ENCODE data around the gene SLC2A2. TPM values are rescaled to one million over a fixed set of nuclear protein-coding genes. Genes with fewer than 3 reads are reported as not detected.
"Not testable (repeated sequence)": the region's sequence is repeated elsewhere in the genome, so short reads cannot be mapped to it uniquely, and the experiment has no call there.

The SLC2A2 gene
- total RNA-seq, 1 donor from 2014 or later, result not detected

GRCh38 chr3:170997961-170998913, 28.3 kb downstream of the SLC2A2 start:
- no peak for ATAC-seq
- no peak for DNase-seq (ENCODE audit: missing footprints)
- intact Hi-C loops (cut with DNase I), result no loop called here

DNA sequence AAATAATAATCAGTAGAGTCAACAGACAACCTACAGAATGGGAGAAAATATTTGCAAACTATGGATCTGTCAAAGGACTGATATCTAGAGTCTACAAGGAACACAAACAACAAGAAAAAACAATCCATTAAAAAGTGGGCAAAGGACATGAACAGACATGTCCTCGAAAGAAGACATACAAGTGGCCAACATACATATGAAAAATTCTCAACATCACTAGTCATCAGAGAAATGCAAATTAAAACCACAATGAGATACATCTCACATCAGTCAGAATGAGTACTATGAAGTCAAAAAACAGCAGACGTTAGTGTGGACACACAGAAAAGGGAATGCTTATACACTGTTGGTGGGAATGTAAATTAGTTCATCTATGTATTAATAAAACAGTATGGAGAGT, 33.7 kb downstream of the SLC2A2 start:
- intact Hi-C loops (cut with DNase I), result no loop called here
- DNase-seq (ENCODE audit: missing footprints), result no peak
- ATAC-seq, result no peak

DNA sequence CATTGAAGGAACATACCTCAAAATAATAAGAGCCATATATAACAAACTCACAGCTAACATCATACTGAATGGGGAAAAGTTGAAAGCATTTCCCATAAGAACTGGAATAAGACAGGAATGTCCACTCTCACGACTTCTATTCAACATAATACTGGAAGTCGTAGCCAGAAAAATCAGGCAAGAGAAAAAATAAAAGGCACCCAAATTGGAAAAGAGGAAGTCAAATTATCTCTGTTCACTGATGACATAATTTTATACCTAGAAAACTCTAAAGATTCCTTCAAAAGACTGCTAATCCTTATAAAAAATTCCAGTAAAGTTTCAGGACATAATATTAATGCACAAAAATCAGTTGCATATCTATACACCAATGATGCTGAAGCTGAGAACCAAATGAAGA, 34.9 kb downstream of the SLC2A2 start:
- ATAC-seq, result no peak
- DNase-seq (ENCODE audit: missing footprints), result no peak
- intact Hi-C loops (cut with DNase I), result no loop called here

DNA sequence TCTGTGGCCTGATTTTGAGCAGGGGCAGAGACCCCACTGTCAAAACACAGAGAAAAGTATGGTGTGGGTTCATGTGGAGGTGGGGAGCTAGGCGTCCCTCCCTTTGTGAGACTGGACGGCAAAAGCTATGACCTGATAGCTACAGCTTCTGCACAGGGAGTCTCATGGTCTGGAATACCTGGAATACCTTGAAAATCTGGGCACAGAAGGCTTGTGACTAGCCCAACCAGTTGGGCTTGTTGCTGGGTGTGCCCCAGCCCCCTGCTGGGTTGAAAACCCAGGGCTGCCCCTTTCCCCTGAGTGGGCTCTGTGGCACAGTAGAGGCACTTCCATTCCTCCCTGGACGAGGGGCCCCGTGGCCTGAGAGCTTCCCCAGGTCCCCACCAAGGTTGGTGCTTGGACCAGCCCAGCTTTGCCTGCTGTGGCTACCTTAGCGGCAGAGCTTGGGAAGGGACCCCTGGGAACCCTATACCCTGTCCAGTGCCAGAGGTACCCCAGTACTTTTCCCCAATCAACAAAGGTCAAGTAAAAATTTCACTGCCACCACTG, 37.3 kb downstream of the SLC2A2 start:
- intact Hi-C loops (cut with DNase I), result no loop called here
- DNase-seq (ENCODE audit: missing footprints), result no peak
- ATAC-seq, result no peak

DNA sequence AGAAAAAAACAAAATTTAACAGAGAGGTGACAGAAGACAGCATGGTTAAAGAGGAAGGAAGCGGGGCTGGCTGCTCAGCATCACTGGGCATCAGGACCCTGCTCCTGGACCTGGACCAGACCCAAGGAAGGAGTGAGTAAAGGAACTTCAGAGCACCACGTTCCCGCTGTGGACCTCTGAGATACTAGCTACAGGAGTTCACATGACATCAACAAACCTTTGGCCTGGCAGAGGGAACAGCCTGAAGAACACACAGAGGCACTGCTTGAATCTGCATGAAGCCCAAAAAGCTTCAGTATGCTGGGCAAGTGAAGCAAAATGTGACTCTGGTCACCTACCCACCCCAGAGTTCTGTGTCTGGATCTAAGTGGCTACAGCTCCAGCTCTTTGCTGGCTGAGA, 38.1 kb downstream of the SLC2A2 start:
- DNase-seq (ENCODE audit: missing footprints) (no peak), ATAC-seq (no peak)
- intact Hi-C loops (cut with DNase I), result no loop called here

DNA sequence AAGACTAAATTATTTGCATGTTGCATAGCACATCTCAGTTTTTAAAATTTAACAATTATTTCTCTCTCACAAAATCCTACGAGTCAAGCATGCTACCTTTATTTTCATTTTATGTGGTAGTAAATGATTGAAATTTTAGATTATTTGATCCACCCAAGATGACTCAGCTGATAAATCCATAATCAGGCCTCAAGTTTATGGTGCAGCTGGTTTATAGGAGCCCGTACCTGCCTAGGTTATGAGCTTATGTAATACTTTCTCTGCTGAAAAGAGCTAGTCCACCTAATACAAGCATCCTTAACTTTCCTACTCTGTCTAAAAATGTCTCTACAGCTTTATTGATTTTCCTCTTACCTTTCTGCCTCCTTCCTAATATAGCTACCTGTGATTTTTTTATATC, 41.2 kb downstream of the SLC2A2 start:
- intact Hi-C loops (cut with DNase I), result no loop called here
- no peak for ATAC-seq
- no peak for DNase-seq (ENCODE audit: missing footprints)

- no peak for ATAC-seq
- intact Hi-C loops (cut with DNase I), result no loop called here
Measured at GRCh38 chr3:170982733-170983132, 43.8 kb downstream of the SLC2A2 start.

GRCh38 chr3:170980399-170980798, 46.1 kb downstream of the SLC2A2 start:
- ATAC-seq, result no peak
- intact Hi-C loops (cut with DNase I), result no loop called here
- DNase-seq (ENCODE audit: missing footprints), result no peak

More at GRCh38 chr3:170982733-170983132, 43.8 kb downstream of the SLC2A2 start:
- no peak for DNase-seq (ENCODE audit: missing footprints)

GRCh38 chr3:170977949-170978745, 48.4 kb downstream of the SLC2A2 start:
- DNase-seq (ENCODE audit: missing footprints) (no peak), ATAC-seq (no peak)
- intact Hi-C loops (cut with DNase I), result no loop called here

DNA sequence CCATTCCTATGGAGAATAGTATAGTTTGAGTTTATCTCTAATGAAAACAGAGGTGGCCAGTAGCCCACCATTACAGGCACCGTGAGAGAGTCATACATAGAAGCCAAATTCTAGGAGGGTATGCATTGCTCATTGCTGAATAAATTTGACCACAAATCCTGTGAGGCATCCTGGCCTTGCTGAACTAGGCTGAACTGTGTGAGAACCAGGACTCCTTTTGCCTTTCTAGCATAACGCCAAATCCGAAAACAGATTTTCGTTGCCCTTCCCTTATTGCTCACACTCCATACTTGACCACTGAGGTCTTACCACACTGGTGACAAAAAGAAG, 50.4 kb downstream of the SLC2A2 start:
- ATAC-seq (no peak), DNase-seq (ENCODE audit: missing footprints) (no peak)
- intact Hi-C loops (cut with DNase I), result no loop called here

GRCh38 chr3:170975283-170976189, 51.0 kb downstream of the SLC2A2 start:
- ATAC-seq (no peak), DNase-seq (ENCODE audit: missing footprints) (no peak)
- intact Hi-C loops (cut with DNase I), result no loop called here

- DNase-seq (ENCODE audit: missing footprints), result no peak
- no peak for ATAC-seq
- intact Hi-C loops (cut with DNase I), result no loop called here
Measured at GRCh38 chr3:170974872-170975271, 51.6 kb downstream of the SLC2A2 start.

GRCh38 chr3:170972917-170973316, 53.6 kb downstream of the SLC2A2 start:
- DNase-seq (ENCODE audit: missing footprints); intact Hi-C loops (cut with DNase I); ATAC-seq: not testable (repeated sequence)

GRCh38 chr3:170967126-170967525, 59.4 kb downstream of the SLC2A2 start:
- intact Hi-C loops (cut with DNase I), result loop anchor here (10.0 kb wide), 1 partner anchor 198 kb away; no protein-coding TSS in a partner anchor
- ATAC-seq, result no peak
- DNase-seq (ENCODE audit: missing footprints), result no peak

DNA sequence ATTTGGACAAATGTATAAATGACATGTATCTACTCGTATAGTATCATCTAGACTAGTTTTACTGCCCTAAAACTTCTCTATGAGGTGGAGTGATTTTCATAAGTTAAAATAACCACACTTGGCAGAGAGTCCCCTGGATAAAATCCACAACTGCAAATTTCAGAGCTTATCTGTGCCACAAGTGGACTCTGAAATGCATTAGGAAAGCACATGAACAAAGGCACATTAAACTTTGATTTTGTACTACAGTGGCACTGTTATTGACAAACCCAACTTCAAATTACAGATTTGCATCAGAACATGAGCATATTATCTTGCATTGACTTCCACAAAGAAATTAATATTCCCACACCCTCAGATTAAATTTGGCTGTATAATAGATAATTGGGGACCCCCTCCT, 60.0 kb downstream of the SLC2A2 start:
- ATAC-seq (peak; percentile 34), DNase-seq (ENCODE audit: missing footprints) (no peak)
- intact Hi-C loops (cut with DNase I), result loop anchor here (10.0 kb wide), 1 partner anchor 198 kb away; no protein-coding TSS in a partner anchor

- ATAC-seq (no peak), DNase-seq (ENCODE audit: missing footprints) (no peak)
- intact Hi-C loops (cut with DNase I), result loop anchor here (5.0 to 10.0 kb wide), 2 partner anchors 202 to 605 kb away; no protein-coding TSS in a partner anchor
Measured at GRCh38 chr3:170962411-170962810, 64.1 kb downstream of the SLC2A2 start.

DNA sequence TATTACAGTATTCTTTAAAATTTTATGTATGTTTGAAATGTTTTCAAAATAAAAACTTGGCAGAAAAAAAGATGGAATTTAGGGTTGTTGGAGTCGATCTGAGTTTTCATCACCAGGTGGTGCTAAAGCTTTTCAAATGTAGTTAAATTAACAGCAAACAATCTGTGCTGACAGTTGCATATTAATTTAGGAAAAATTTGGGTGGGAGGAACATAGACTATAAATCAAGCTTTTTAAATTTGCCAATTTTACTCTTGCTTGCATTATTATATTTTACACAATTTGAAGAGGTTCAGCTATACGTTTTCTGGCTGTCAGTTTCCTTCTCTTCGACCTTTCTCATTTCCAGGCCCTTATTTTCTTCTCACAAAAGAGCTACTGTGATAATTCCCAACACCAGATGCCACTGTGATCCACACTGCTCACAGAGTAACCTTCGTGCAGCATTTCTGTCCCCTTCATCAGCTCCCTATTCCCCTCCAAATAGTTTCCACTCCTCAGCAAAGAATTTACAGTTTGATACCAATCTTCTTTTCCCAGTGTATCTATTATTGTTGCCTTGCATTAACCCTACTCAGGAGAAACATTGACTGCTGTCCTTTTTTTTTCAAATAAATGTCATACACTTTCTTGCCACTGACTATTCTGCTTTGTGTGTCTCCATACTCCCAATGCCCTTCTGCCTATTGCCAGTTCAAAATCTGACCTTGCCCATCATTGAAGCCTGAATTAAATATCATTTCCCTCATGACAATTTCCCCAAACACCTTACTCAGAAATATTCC, 64.7 kb downstream of the SLC2A2 start:
- intact Hi-C loops (cut with DNase I), result loop anchor here (5.0 to 10.0 kb wide), 2 partner anchors 203 to 605 kb away; no protein-coding TSS in a partner anchor
- no peak for ATAC-seq

DNA sequence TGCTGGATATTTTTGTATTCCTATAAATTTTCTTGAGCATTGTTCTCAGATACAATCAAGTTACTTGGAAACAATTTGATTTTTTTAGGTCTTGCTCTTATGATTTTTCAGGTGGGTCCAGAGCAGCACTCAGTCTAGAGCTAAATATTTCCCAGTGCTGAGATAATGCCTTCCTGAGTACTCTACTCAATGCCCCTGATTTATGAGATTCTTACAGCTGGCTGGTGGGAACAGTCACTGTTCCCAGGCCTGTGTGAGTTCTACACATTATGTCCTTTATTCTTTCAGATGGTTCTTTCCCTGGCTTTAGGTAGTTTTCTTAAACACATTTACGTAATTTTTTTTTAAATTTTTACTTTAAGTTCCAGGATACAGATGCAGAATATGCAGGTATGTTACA, 67.1 kb downstream of the SLC2A2 start:
- DNase-seq (ENCODE audit: missing footprints) (no peak), ATAC-seq (no peak)
- intact Hi-C loops (cut with DNase I), result no loop called here

More for the DNA sequence above, 64.7 kb downstream of the SLC2A2 start:
- no peak for DNase-seq (ENCODE audit: missing footprints)
